ENCODE data around the gene CYSLTR2.
"Not testable (repeated sequence)": the region's sequence is repeated elsewhere in the genome, so short reads cannot be mapped to it uniquely, and the experiment has no call there.

CYSLTR2 gene

DNA sequence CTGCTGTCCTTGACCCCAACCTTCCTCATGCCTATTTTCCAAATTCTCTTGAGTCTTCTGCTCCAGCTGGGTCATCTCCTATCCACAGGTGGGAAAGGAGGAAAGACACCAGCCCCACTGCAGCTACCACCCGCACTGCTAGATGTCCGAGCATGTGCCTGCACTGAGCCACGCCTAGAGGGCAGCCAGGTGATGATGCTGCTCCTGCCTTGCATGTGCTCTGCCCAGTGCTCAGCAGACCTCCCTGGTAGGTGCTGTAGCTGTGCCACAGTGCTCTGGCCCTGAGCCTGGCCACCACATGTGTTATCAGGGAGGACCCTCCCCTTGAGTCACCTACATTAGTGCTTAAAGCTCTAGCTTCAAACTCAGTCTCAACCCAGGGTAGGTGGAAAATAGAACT lies 6.9 kb upstream of the CYSLTR2 start:
- DNase-seq = no peak

- no peak for DNase-seq
These were observed 6.1 kb upstream of the CYSLTR2 start for GRCh38 chr13:48647625-48648024.

DNA sequence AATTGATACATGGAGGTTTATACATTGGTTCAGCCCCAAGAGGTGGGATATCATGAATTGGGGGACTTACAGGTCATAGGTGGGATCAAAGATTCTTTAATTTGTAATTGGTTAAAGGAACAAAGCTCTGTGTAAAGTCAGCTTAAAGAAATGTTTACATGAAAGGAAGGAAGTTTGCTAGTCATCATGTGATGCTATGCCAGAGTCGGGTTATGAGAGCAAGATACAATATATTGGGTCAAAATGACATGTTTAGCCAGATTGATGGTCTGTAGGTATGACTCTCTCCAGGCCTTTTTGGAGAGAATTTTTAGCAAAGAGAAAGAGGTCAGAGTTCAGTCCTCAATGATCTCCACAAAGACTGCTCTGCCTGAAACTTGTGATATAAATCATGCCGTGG lies 5.3 kb upstream of the CYSLTR2 start:
- no peak for DNase-seq

GRCh38 chr13:48652851-48653471 lies 768 bp upstream of the CYSLTR2 start:
- DNase-seq = no peak

DNA sequence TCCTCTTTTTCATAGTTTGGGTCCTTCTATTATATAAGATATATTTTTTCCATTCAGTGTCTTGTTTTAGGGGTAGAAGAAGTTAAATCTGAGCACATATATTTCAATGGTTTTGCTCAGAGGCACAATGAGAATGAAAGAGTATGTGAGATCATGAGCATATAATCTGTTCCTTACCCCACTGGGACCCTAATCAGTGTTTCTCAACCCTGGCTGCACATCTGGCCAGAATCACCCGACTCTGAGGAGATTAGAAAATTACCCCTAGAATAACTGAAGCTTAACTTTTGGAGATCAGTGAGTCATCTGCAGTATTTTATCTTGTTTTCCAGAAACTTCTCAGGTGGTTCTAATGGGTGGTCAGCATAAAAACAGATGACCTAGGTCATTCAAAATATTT lies 782 bp downstream of the CYSLTR2 start:
- DNase-seq = no peak

GRCh38 chr13:48655291-48655690 lies 1.6 kb downstream of the CYSLTR2 start:
- DNase-seq = no peak

DNA sequence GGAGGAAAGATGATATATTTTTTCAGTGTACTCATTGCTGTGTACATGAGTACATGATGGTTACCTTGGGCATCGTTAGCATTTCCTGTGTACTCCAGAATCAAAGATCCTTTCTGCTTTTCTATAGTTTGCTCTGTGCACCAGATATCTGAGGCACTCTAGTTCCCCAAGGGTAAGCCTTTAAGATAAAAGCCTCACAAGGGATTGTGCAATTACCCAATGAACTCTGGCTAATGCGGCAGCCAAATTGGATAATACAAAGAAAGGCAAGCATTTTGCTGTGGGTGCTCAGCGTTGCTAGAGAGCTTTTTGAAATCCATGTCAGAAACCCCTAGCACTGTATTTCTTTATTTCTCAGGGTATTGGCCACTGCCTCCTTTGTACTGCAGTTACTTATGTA lies 2.9 kb downstream of the CYSLTR2 start:
- peak; percentile 22 for DNase-seq

- DNase-seq = peak; percentile 83
These were observed 6.8 kb downstream of the CYSLTR2 start for GRCh38 chr13:48660361-48661076.

GRCh38 chr13:48661107-48661506 lies 7.4 kb downstream of the CYSLTR2 start:
- DNase-seq = no peak

DNA sequence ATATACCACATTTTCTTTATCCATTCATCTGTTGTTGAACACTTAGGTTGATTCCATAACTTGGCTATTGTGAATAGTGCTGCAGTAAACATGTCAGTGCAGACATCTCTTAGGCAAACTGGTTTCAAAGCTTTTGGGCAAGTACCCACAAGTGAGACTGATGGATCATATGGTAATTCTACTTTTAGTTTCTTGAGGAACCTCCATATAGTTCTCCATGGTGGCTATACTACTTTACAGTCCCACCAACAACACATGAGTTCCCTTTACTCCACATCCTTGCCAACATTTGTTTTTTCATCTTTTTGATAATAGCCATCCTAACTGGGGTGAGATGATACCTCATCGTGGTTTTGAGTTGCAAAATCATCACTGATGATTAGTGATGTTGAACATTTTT lies 8.5 kb downstream of the CYSLTR2 start:
- no peak for DNase-seq

- no peak for DNase-seq
These were observed 13.4 kb downstream of the CYSLTR2 start for GRCh38 chr13:48667136-48667535.

DNA sequence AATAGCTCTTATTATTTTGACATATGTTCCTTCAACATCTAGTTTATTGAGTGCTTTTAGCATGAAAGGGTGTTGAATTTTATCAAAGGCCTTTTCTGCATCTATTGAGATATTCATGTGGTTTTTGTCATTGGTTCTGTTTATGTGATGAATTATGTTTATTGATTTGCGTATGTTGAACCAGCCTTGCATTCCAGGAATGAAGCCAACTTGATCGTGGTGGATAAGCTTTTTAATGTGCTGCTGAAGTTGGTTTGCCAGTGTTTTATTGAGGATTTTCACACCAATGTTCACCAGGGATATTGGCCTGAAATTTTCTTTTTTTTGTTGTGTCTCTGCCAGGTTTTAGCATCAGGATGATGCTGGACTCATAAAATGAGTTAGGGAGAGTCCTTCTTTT lies 17.7 kb downstream of the CYSLTR2 start:
- DNase-seq = not testable (repeated sequence)

GRCh38 chr13:48675247-48675646 lies 21.5 kb downstream of the CYSLTR2 start:
- DNase-seq = no peak

GRCh38 chr13:48678316-48678715 lies 24.6 kb downstream of the CYSLTR2 start:
- no peak for DNase-seq

- DNase-seq = no peak
These were observed 26.4 kb downstream of the CYSLTR2 start for GRCh38 chr13:48679941-48680680.

GRCh38 chr13:48680756-48681392 lies 27.1 kb downstream of the CYSLTR2 start:
- no peak for DNase-seq

DNA sequence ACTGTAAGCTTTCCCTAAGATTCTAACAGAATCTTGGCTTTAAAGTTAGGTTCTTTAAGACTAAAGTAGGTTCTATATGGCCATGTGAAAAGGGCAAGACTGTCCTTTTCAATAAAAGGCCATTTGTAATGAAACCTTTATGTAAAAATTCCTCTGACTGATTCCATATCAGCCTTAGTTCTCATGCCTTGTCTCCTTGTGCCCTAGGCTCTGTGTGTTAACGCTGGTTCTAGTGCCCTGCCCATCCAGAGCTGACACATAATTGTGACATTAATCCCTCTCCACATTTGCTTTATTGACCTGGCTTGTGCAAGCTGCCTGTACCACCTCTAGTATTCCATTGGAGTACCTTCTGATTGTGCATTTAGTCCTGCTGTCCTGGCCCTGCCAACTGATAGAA lies 28.2 kb downstream of the CYSLTR2 start:
- no peak for DNase-seq

DNA sequence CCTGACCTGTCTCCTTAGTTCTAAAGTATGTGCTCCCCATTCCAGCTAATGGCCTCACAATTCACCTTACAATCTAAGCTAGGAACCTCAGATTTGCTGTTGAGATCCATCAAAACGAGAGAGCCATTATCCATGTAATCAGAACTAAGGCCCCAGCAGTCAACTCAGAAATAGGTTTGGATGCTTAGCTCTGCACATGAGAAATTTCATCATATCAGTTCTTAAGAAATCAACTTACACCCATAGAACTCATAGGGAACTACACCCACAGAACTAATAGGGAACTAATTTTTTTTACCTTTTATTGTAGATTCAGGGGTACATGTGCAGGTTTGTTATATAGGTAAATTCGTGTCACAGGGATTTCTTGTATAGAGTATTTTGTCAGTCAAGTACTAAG lies 28.7 kb downstream of the CYSLTR2 start:
- no peak for DNase-seq

DNA sequence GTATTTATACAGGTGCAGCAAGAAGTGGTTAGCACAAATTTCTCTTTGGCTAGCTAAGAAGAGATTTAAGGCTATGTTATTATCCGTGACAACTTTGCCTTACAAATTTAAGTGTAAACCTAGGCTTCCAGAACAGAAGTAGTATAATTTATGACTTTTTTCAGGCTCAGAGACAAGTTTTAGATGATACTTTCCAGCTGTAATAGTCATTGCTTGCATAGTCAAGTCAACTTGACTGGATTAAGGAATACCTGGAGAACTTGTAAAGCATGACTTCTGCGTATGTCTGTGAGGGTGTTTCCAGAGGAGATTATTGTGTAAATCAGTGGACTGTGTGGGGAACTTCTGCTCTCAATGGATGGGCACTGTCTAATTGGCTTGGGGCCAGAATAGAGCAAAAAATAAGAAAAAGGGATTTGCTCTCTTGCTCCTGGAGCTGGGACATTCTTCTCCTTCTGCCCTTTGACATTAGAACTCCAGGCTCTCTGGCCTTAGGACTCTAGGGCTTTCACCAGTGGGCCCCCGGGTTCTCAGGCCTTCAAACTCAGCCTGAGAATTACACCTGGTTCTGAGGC lies 33.0 kb downstream of the CYSLTR2 start:
- no peak for DNase-seq

DNA sequence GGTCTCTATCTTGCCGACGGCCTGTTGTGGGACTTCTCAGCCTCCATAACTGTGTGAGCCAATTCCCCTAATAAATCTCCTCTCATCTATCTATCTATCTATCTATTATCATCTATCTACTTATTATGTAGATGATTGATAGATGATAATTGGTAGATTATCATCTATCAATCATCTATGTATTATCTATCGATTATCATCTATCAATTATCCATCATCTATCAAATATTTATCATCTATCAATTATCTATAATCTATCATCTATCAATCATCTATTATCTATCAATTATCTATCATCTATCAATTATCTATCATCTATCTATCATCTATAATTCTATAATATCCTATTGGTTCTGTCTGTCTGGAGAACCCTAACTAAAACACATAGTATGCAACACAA lies 33.5 kb downstream of the CYSLTR2 start:
- DNase-seq = no peak

DNA sequence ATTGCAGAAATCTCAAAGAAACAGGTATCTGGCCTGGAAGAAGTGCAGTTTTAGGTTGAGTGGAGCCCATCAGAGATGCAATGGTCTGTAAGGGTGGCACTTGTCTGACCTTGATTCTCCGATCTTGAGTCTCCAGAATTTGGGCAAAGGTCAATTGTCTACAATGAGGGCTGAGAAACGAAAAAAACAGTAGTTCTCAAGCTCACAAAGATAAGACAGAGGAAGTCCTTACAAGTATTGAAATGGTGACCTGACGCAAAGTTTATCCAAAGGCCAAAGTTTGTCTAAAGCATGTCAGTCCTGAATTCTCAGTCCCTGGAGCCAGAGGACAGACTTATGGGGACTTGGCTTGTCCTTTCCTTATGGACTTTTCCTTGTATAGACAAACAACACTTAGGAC lies 40.3 kb downstream of the CYSLTR2 start:
- no peak for DNase-seq

DNA sequence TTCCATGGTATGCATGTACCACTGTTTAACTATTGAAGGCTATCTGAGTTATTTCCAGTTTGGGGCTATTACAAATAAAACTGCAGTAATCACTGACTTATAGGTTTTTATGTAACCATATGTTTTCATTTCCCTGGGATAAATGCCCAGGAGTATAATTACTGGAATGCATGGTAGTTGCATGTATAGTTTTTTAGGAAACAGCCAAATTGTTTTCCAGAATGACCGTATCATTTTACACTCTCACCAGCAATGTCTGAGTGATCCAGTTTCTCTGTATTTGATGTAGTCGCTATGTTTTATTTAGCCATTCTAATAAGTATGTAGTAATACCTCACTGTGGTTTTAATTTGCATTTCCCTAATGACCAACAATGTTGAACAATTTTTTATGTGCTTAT lies 42.0 kb downstream of the CYSLTR2 start:
- no peak for DNase-seq

DNA sequence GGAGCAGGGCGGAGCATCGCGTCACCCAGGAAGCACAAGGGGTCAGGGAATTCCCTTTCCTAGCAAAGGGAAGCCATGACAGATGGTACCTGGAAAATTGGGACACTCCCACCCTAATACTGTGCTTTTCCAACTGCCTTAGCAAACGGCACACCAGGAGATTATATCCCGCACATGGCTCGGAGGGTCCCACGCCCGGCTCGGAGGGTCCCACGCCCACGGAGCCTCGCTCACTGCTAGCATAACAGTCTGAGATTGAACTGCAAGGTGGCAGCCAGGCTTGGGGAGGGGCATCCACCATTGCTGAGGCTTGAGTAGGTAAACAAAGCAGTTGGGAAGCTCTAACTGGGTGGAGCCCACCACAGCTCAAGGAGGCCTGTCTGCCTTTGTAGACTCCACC lies 42.9 kb downstream of the CYSLTR2 start:
- DNase-seq = not testable (repeated sequence)
